ENCODE measurements around the gene SLC1A2.

SLC1A2 gene

DNA sequence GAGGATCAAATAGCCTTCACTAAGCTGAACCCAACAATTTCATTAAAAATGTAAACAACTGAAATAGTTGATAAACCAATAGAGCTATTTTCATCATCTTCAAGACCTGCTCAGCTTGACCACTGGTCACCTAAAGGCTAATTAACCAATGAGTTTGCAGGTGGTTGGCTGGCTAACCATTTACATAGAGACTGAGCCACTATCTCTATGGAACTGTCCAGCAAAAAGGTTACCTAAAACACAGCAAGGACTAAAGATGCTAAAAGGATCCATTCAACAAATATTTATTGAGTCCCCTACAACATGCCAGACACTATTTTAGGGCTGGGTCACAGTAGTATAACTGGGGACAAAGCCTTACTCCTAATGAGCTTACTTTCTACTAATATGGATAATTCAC, 156.6 kb downstream of the SLC1A2 start:
- DNase-seq = no peak

DNA sequence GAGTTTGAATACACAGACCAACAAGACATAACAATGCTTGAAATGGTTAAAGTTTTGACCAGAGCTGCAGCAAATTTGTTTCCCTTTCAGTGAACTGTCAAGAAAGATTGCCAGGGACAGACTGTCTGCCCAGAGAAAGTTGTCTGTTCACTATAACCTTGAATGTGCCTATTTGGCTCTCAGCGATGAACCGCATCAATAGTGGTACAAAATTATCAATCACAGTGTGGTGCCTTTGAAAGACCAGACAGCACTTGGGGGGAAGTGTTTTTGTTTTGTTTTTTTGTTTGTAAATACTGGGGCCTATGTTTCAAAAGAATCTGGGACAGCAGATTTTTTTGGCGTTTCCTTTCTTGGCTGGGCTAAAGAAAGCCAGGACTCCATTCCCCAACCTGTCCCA, 157.3 kb downstream of the SLC1A2 start:
- no peak for DNase-seq

DNA sequence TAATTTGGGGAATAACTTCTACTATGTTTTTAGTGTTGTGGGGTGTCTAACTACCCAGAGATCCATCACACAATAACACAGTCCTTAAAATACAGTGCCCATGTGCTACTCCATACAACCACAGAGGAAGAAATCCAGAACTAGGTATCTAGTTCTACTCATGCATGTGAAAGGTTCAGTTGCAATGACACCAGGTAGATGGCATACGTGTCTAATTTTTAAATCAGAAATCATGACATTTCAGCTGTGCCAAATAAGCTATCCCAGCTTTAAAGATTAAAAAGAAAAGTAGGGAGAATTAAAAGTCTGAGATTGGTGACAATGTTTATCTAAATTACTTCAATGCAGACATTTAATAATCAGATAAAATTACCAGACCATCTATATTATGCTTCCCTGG, 158.2 kb downstream of the SLC1A2 start:
- no peak for DNase-seq

DNA sequence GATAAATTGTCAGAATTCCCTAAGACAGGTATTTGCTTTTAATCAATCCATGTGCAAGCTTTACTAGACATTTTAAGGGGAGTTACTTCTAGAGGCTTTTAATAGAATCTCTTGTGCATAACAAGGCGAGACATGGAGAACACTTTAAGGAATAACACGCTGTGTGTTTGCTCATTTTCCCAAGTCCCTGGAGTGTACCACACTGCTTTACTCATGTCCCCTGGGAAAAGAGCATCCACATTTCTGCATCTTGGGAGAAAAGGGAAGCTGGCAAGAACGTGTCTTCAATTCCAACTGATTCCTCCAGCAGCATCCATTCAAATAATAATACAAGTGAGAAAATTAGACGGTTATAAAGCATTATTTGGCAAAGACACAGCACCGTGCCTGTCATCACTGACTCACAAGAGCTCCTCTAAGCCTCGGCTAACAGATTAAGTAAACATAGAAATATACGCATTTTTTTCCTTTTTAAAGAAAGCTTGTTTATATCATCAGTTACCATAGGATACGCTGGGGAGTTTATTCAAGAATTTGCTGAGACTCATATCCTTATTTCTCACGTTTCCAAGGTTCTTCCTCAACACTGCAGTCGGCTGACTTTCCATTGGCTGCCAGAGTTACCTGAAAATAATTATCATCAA, 158.9 kb downstream of the SLC1A2 start:
- DNase-seq = no peak

DNA sequence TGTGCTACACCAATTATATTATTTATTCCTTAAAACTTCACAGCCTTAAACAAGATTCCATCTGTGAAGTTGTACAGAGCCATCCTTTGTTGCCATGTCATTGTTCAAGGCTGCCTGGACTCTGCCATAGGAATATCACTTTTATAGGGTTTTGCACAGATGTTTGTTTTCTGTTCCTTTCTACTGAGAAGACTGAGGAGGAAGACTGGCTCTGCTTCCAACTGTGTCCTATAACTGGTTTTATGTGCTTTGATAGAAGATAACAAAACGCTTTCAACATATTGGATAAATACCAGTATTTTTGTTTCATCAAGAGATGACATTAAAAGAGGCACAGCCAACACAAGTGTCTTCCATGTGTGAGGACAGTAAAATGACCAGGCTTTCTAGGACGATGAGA, 159.8 kb downstream of the SLC1A2 start:
- DNase-seq = no peak

DNA sequence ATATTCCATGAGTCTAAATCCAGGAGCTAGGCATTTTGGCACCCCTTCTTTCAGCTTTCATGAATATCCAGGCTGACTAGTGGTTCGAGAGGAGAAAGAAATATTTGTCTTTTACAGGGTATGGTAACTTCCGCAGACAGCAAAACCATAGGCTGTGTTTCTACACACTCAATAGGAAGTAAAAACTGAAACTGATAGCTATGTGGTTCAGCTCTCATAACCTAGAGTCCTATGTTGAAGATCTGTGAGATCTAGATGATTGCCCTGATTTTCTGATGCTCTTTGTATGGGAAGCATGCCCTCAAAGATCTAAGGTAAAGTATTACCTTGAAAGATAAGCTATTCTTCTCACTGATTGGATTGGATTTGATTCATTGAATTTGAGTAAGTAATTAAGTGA, 162.1 kb downstream of the SLC1A2 start:
- no peak for DNase-seq

DNA sequence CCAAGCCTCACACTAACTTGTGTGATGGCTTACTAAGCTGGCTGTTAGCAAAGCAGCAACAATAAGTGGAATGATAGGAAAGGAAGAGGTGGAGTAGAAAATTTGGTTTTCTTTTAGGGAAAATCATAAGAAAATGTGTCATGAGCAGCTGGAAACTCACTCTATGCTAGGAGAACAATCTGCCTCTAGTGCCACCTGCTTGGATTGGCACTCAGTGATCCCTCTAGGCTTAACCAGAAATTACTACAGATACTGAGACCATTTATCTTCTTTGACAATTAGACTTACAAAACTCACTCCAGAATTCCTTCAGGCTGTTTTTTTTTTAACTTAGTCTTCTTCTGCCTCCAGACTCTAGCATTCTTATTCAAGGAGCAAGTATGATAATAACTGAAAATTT, 163.1 kb downstream of the SLC1A2 start:
- no peak for DNase-seq

DNA sequence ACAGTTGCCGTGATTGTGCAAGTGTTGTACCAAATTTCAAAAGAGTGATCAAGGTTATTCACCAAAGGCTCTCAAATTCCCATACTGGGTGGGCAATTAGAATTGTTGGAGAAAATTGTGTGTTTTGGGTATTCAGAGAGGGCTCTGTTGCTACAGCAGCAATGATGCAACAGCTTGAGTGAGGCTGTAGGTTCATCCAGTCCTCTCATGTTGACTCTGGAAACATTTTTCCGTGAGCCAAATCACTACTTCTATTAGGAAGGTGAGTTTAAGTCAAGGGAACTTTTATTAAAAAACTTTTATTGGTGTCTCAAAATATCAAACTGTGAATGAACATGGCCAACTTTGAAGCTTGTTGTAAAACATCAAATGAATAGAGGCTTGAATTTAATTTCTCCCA, 163.8 kb downstream of the SLC1A2 start:
- no peak for DNase-seq

DNA sequence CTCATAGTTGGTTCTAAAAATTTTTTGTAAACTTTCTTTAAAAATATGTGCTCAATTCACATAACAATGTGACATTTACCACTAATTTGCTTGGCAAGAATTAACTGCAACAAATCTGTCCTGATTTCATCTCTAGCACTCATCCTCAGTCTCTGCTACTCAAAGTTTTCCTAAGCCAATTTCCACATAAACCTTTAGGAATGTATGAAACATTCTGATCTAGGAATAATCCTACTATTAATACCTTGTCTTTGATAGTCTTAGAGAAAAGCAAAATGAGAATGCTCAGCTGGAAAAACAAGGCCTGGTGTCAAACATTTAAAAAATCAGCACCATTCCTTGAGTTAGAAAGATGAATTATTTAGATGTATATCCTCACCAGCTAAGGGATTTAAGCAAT, 166.1 kb downstream of the SLC1A2 start:
- no peak for DNase-seq

DNA sequence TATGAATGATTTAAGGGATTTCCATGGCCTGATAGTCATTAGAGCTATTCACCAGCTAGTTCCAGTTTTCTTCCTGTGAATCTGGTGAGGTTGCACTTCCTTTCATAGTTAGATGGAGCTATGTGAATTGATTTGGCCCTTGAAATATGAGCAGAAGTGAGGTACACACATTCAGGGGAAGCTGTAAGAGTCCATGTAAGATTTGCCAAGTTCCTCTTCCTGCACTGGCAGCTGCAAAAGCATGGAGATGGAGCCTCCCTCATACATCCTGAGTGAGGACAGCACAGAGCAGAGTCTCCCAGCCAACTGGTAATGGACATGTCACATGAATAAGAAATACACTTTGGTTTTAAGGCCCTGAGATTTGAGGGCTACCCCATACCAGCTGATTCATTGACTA, 168.7 kb downstream of the SLC1A2 start:
- no peak for DNase-seq

DNA sequence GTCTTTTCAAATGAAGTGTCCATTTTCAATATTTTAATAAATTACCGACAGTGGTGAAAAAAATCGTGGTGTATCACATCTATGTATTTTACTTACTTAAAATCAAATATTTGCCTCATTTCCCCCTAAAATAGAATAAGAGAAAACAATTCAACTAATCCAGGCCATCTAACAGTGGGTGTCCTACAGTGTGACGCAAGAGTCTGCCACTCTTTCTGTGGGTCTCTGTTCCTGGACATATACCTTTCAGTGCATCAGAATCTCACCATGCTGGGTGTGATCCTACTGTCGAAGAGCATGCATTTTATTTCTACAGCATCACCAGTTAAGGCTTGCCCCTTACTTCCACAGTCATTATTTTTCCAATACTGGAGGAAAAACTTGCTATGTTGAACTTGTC, 169.2 kb downstream of the SLC1A2 start:
- no peak for DNase-seq

DNA sequence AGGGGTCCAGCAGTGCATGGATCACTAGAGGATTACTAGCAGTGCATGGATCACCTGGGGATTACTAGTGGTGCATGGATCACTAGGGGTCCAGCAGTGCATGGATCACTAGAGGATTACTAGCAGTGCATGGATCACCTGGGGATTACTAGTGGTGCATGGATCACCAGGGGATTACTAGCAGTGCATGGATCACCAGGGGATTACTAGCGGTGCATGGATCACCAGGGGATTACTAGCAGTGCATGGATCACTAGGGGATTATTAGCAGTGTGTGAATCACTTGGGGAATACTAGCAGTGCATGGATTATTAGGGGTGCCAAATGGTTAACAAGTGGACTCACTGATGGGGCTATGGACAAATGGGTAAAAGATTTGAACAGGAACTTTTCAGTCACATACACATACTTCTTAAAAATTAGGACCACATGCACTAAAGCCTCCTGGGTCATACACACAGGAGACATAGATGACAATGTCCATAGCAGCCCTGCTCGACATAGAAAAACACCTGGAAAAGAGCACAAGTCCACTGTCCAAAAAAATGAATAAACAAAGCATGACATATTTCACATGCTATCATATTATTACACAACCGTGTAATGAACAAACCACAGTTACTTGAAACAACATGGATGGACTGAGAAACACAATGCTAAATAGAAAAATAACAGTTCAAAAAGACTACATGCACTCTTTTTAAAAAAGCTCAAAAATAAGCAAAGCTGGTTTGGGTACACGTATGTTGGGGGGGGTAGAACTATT, 170.6 kb downstream of the SLC1A2 start:
- DNase-seq = no peak

DNA sequence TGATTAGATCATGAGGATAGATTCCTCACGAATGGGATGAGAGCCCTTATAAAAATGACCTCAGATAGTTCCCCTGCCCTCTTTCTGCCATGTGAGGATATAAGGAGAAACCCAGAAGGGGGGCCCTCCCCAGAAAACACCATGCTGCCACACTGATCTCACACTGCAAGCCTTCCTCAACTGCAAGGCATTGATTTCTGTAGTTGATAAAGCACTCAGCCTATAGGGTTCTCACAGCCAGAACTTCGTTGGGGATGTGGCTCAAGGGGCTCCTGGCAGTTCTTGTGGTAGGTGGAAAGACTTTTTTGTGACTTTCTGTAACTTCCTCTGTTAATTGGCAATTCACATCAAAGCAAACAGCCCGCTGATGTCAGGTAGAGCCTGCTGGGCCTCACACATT, 171.5 kb downstream of the SLC1A2 start:
- DNase-seq = peak; percentile 33

DNA sequence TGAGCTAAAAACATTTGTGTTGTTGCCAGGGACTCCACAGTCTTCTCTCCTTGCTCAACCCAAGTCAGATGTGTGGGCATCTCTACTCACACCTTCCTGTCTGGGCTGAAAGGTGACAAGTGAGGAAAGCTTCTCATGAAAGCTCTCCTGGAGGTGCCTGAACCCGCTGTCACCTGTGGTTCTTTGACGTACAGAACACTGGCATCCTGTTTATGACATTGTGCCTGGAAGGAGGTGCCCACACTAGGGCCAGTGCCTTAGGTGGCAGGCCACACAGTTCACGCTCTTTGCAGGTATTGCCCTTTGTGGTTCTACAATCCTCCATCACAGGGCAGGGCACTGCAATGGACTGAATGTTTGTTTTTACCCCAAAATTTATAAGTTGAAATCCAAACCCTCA, 171.9 kb downstream of the SLC1A2 start:
- DNase-seq = peak; percentile 68

DNA sequence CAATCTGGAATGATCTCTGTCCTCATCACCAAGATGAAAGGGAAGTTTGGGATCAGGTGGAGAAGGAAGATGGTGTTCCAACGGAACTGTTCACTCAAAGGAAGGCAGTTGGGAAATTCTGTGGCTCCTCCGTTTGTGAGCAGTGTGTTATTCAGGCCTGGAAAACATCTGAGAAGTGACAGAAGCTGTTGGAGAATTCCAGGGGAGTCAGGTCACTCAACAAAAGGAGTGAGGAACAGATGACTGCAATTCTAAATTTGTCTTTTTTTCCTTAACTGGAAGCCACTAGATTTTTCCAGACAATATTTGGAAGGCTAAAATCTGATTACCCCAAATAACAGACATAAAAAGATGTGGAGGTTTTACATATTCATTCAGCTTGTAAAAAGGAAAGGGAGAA, 172.6 kb downstream of the SLC1A2 start:
- DNase-seq = no peak

DNA sequence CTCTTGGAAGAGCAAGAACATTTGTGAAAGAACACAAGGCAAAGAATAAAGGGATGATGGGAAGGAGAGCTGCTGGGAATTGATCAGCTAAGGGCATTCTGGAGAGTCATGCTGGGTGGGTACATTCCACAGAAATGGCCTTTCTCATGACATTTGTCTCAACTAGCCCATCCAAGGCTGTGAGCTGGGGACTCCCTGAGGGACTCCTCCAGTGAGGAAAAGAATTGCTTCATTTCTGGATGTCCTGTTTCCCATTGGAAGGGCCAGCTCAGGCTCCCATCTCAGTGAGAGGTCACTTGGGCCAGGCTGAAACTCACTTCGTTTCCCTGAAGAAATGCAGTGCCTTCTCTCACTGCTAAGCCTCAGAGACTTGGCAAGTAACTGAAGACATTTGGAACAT, 173.6 kb downstream of the SLC1A2 start:
- DNase-seq = no peak

DNA sequence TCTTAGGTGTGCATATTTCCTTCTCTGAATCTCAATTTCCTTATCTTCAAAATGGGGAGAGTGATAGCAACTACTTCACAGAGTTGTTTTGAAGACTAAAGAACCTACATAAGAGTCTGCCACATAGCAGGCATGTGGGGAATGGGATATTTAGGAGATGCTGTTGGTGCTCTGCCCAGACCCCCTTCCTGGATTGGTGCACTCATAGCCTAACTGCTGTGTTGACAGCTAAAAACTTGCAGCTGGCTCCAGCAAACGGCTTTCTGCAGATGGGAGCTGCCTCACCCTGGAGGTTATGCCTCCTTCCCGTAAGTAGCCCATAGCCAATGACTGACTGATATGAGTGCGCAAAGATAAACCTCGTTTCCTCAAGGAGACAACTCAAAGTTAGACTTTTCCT, 174.3 kb downstream of the SLC1A2 start:
- DNase-seq = no peak

DNA sequence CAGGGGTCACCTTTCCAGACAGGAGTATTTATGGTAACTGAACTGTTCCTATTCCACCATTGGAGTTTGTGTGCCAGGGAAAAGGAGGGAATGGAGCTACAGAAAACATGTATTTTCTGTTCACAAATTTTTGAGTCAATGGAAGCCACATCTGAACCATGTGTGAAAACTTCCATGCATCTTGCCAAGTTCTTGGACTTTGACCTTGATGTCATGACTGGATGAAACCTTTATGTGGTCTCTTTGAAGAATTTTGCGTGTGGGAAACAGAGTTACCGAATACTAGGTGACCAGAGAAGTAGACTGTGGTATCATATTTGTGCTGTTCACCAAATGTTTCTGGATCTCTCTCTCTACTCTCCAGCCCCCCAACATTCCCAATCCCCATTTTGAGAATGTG, 175.6 kb downstream of the SLC1A2 start:
- no peak for DNase-seq

DNA sequence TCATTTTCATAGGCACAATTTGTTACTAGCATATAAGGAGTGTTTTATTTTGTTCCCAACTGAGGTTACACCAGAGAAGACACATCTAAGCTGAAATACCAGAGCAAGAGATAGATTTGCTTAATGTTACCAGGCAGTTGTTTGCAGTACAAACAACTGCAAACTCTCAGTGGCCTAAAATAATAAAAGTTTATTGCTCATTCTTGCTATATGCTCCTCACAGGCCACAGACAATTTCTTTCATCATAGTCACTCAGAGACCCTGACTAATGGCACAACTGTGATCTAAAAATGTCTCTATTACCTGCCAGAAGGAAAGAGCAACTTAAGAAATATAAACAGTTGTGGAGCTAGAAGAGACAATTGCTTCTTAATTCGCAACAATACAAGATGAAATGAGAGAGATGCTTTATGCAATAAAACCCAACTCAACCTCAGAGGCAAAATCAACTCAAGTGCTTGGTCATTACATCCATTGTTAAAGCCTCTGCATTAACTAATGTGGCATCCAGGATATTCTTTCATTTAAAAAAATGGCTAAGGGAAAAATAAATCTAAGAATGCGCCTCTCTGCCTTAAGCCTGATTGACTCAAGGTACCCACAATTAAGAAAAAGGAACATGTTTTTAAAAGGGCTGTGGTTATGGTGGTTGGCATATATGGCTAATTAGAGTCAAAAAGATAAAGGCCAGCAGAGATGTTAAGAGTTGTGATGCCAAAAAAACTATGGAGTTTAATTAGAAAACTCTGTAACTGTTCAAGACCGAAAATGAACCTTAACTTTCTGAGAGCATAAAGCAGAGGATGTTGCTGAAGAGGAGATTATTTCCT, 176.7 kb downstream of the SLC1A2 start:
- no peak for DNase-seq

DNA sequence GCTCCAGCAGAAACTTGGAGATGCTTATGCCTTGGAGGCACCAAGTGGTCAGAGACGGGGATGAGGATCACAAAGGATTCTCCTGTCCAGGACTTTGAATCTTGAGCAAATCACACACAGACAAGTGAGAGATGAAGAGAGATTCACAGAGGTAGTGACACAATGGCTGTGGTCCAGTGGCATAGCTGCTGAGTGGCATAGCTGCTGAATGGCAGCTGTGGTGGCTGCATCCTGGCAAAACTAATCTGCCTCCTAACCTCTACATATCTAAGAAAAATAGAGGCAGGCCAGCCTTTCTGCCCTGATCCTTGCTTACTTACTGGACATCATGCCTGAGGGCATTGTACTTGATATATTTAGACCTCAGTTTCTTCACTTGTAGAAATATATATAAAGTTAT, 177.8 kb downstream of the SLC1A2 start:
- no peak for DNase-seq

DNA sequence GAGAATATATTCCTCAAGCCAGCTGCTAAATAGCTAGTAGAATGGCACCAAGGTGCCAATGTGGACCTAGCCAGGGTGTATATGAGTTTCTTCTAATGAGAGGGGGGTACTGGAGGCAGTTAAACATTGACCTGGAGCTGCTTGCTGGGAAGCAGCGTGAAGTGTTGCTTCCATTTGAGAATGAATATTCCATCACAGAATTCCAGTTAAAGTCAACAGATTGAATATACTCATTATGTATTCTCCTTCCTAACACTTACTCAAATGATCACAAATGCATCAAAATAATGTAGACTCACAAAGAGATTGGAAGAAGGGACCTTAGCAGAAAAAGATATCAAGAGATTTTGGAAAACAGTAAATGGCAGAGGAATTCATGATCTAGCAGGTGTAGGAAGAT, 178.3 kb downstream of the SLC1A2 start:
- DNase-seq = no peak

DNA sequence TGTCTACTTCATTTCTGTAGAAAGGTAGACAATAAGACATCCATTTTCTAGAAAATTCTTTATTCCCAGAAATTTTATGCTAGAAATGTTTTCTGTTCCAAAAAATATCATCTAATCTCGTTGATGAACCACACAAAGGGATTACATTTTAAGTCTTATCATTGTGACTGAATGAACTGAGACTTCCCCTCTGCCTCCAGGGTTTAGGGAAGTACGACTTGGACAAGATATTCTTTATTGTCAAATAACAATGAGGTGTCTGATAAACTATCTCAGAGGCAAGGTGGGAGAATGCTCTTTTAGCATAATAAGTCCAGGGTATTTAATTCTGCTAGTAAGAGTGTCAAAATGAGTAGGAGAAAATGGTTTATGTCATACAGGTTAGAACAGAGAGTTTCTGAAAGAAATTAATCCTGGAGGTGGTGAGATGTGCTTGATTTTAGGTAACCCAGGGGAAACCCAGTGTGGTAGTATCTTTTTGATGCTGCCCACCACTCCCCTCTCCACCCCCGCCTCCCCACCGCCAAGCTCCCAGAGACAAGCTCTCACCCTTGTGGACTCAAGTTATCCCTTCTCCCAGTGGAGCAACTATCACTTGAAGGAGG, 179.8 kb downstream of the SLC1A2 start:
- no peak for DNase-seq

DNA sequence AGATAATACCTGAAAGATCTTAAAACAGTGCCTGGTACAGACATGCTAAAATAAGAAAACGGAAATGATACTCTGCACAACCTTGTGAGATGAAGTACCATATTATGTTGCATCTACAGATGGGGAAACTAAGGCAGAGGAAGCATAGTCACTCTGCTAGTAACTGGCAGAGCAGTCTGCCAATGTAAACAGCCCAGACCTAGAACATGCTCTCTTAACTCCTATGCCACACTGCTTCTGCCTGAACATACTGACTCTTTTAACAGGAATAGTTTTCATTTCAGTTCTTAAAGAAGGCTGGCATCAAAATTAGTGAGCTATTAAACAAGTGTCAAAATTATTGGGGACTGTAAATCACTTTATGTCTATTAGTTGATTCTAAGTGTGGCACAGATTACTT, 180.5 kb downstream of the SLC1A2 start:
- DNase-seq = no peak

Measured in activated T-cell treated with anti-CD3 and anti-CD28 coated beads, Interleukin-2, amount 50 U/mL, for 1 hour (primary cell).